ENCODE measurements around the gene TPST1. TPM values are rescaled to one million over a fixed set of nuclear protein-coding genes. Genes with fewer than 3 reads are reported as not detected.

The TPST1 gene
- total RNA-seq, 2 experiments from 2014 or later: 1.3 to 1.5 TPM

Other genes with a start within 250 kb of the TPST1 start
- gene GUSB, start 223.1 kb upstream of the TPST1 start, total RNA-seq: 10 to 100 TPM; 55.5 to 55.7 TPM
- 10 to 100 TPM; 29.5 to 31.4 TPM for gene ASL, start 129.5 kb upstream of the TPST1 start, total RNA-seq
- gene CRCP, start 90.5 kb upstream of the TPST1 start, total RNA-seq: 10 to 100 TPM; 30.8 to 33.7 TPM

All from activated CD8-positive, alpha-beta memory T cell treated with anti-CD3 and anti-CD28 coated beads for 36 hours (primary cell).